HepG2 (cell line): Measurements from ENCODE around the gene NGFR. TPM values are rescaled to one million over a fixed set of nuclear protein-coding genes. Genes with fewer than 3 reads are reported as not detected.

Experiments used
- CENPX ChIP-seq: sonication (generic); formaldehyde crosslinking; IDR thresholded peaks from 2 replicates; pipeline ENCODE4 v1.9.0; 2021; ENCODE audit warnings: mild to moderate bottlenecking, missing genetic modification reagents, moderate library complexity
- EEA1 ChIP-seq: sonication (generic); formaldehyde crosslinking; IDR thresholded peaks from 2 replicates; pipeline ENCODE4 v1.5.1; 2020; ENCODE audit warnings: mild to moderate bottlenecking, missing genetic modification reagents, borderline replicate concordance
- GATAD1 ChIP-seq: IDR thresholded peaks from 2 replicates; pipeline ENCODE4 v1.6.1; 2016; ENCODE audit warnings: missing genetic modification reagents, missing compliant biosample characterization
- RBFOX2 ChIP-seq: fragments of 200-400 bp; formaldehyde crosslinking; IDR thresholded peaks from 2 replicates; pipeline ENCODE4 v1.6.1; 2017; ENCODE audit warnings: low read depth, mild to moderate bottlenecking, low read length
- ZFP1 ChIP-seq: IDR thresholded peaks from 2 replicates; pipeline ENCODE4 v1.6.1; 2016
- ZNF367 ChIP-seq: sonication (generic); formaldehyde crosslinking; IDR thresholded peaks from 2 replicates; pipeline ENCODE4 v1.4.0; 2020; ENCODE audit warnings: missing genetic modification reagents, borderline replicate concordance
- ZNF451 ChIP-seq: sonication (generic); formaldehyde crosslinking; IDR thresholded peaks from 2 replicates; pipeline ENCODE4 v1.5.0; 2020; ENCODE audit warnings: mild to moderate bottlenecking, missing genetic modification reagents
- ZNF652 ChIP-seq: IDR thresholded peaks from 2 replicates; pipeline ENCODE4 v1.6.1; 2016; ENCODE audit warnings: low read depth, borderline replicate concordance
- ZNF674 ChIP-seq: sonication (generic); formaldehyde crosslinking; IDR thresholded peaks from 2 replicates; pipeline ENCODE4 v1.5.0; 2020; ENCODE audit warnings: low read depth, mild to moderate bottlenecking, missing genetic modification reagents
- ZNF839 ChIP-seq: sonication (generic); formaldehyde crosslinking; IDR thresholded peaks from 2 replicates; pipeline ENCODE4 v1.4.0; 2020; ENCODE audit warnings: missing genetic modification reagents, mild to moderate bottlenecking, borderline replicate concordance
- polyA plus RNA-seq, 8 experiments: library from polyadenylated mRNA; depleted of rRNA in 3 of 8; stranded (reverse) in 7 of 8; unstranded in 1 of 8; fragments of >200 nt; fragmentation: Illumina TruSeq in 4 of 8; extraction: Trizol in 4 of 8; gene quantifications; 2 replicates each; pipeline versions ENCODE4 v1.2.1 to v1.2.3, GENCODE V29; 2011 to 2016; ENCODE audit warnings: low read depth in 4 of 8, missing spikeins in 1 of 8, mixed read lengths in 1 of 8; ENCODE audit not compliant: insufficient read depth in 1 of 8
- total RNA-seq, 5 experiments: library from RNA; depleted of rRNA; stranded (reverse); fragments of >200 nt; fragmentation: Illumina TruSeq; extraction: Trizol; gene quantifications; 2 replicates each; pipeline ENCODE4 v1.2.3, GENCODE V29; 2016; ENCODE audit warnings: low read depth in 1 of 5
- TF ChIP-seq, protein P1 (sequence below): IDR thresholded peaks from 2 replicates; pipeline ENCODE4 v1.6.1; 2016; ENCODE audit warnings: low read depth, borderline replicate concordance
- TF ChIP-seq, protein P2 (sequence below): sonication (generic); formaldehyde crosslinking; IDR thresholded peaks from 2 replicates; pipeline ENCODE4 v1.4.0; 2020; ENCODE audit warnings: mild to moderate bottlenecking, missing genetic modification reagents
- TF ChIP-seq, protein P3 (sequence below): sonication (generic); formaldehyde crosslinking; IDR thresholded peaks from 2 replicates; pipeline ENCODE4 v1.8.0; 2022; ENCODE audit warnings: missing genetic modification reagents, mild to moderate bottlenecking, moderate library complexity, borderline replicate concordance
- TF ChIP-seq, protein P4 (sequence below): sonication (generic); formaldehyde crosslinking; IDR thresholded peaks from 2 replicates; pipeline ENCODE4 v1.5.0; 2020; ENCODE audit warnings: mild to moderate bottlenecking, missing genetic modification reagents
- TF ChIP-seq, protein P5 (sequence below): sonication (generic); formaldehyde crosslinking; IDR thresholded peaks from 2 replicates; pipeline ENCODE4 v1.5.0; 2020; ENCODE audit warnings: mild to moderate bottlenecking, missing genetic modification reagents
- TF ChIP-seq, protein P6 (sequence below): IDR thresholded peaks from 2 replicates; pipeline ENCODE4 v1.6.1; 2018; ENCODE audit warnings: missing genetic modification reagents, mild to moderate bottlenecking, missing compliant biosample characterization

The NGFR gene
- total and polyA plus RNA-seq, 2 of the 13 experiments (the other 11 are each of a cell fraction or from before 2014, with no cell fraction given), result 1.1 to 1.8 TPM

DNA sequence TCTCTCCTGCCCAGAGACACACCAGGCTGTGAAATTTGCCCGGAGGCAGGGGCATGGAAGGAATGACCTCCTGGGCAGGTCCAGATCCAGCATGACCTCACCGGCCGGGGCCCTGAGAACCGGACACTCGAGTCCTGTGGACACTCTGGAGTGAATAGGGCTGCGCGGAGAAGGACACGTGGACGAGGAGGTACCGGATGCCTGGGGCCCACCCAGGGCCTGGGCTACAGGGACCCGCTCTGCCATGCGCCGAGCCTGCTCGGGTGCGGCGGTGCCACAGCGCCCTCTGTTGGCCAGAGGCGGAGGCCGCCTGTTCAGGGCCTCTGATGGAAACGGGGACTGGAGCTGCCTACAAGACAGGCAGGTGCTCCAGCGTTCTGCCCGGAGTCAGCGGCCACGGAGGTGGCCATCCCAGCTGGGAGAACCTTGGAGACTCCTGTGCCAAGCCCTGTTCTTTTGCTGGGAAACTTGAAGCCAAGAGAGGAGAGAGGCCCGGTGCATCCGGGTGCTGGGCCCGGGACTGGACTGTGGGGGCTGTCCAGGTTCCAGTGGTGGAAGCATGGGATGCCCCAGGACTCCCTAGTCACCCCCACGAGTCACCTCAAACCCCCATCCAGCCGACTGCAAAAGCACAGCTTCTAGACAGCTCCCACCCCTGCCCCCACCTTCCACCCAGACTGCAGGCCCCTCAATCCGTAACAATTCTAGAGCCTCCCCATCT is 61.3 kb downstream of the NGFR start (continued):
- TF ChIP-seq GATAD1 (CRISPR knock-in tag), result peak; percentile 74
- peak; percentile 77; the same call in 1 of the 2 replicates for TF ChIP-seq EEA1 (CRISPR knock-in tag)
- 0 out of 2 replicates have a peak, but pooled peaks have one; percentile 43 for TF ChIP-seq ZNF451
- TF ChIP-seq, protein P1, sequence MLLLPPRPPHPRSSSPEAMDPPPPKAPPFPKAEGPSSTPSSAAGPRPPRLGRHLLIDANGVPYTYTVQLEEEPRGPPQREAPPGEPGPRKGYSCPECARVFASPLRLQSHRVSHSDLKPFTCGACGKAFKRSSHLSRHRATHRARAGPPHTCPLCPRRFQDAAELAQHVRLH (CRISPR knock-in tag), result peak; percentile 82; the same call in 1 of the 2 replicates
- TF ChIP-seq, protein P2, sequence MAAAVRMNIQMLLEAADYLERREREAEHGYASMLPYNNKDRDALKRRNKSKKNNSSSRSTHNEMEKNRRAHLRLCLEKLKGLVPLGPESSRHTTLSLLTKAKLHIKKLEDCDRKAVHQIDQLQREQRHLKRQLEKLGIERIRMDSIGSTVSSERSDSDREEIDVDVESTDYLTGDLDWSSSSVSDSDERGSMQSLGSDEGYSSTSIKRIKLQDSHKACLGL, result peak; percentile 65; the same call in 1 of the 2 replicates
- TF ChIP-seq ZNF839, result peak; percentile 85
- TF ChIP-seq ZFP1 (CRISPR knock-in tag), result peak; percentile 77; the same call in 1 of the 2 replicates
- TF ChIP-seq RBFOX2, result no peak
- TF ChIP-seq CENPX (CRISPR knock-in tag), result no peak
- TF ChIP-seq ZNF652 (CRISPR knock-in tag), result peak; percentile 53; the same call in 1 of the 2 replicates
- TF ChIP-seq, protein P3, sequence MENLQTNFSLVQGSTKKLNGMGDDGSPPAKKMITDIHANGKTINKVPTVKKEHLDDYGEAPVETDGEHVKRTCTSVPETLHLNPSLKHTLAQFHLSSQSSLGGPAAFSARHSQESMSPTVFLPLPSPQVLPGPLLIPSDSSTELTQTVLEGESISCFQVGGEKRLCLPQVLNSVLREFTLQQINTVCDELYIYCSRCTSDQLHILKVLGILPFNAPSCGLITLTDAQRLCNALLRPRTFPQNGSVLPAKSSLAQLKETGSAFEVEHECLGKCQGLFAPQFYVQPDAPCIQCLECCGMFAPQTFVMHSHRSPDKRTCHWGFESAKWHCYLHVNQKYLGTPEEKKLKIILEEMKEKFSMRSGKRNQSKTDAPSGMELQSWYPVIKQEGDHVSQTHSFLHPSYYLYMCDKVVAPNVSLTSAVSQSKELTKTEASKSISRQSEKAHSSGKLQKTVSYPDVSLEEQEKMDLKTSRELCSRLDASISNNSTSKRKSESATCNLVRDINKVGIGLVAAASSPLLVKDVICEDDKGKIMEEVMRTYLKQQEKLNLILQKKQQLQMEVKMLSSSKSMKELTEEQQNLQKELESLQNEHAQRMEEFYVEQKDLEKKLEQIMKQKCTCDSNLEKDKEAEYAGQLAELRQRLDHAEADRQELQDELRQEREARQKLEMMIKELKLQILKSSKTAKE (CRISPR knock-in tag), result no peak
- no peak for TF ChIP-seq ZNF674 (CRISPR knock-in tag)
- TF ChIP-seq ZNF367 (CRISPR knock-in tag), result 0 out of 2 replicates have a peak, but pooled peaks have one; percentile 39
- TF ChIP-seq, protein P4, sequence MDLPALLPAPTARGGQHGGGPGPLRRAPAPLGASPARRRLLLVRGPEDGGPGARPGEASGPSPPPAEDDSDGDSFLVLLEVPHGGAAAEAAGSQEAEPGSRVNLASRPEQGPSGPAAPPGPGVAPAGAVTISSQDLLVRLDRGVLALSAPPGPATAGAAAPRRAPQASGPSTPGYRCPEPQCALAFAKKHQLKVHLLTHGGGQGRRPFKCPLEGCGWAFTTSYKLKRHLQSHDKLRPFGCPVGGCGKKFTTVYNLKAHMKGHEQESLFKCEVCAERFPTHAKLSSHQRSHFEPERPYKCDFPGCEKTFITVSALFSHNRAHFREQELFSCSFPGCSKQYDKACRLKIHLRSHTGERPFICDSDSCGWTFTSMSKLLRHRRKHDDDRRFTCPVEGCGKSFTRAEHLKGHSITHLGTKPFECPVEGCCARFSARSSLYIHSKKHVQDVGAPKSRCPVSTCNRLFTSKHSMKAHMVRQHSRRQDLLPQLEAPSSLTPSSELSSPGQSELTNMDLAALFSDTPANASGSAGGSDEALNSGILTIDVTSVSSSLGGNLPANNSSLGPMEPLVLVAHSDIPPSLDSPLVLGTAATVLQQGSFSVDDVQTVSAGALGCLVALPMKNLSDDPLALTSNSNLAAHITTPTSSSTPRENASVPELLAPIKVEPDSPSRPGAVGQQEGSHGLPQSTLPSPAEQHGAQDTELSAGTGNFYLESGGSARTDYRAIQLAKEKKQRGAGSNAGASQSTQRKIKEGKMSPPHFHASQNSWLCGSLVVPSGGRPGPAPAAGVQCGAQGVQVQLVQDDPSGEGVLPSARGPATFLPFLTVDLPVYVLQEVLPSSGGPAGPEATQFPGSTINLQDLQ, result no peak
- TF ChIP-seq, protein P5, sequence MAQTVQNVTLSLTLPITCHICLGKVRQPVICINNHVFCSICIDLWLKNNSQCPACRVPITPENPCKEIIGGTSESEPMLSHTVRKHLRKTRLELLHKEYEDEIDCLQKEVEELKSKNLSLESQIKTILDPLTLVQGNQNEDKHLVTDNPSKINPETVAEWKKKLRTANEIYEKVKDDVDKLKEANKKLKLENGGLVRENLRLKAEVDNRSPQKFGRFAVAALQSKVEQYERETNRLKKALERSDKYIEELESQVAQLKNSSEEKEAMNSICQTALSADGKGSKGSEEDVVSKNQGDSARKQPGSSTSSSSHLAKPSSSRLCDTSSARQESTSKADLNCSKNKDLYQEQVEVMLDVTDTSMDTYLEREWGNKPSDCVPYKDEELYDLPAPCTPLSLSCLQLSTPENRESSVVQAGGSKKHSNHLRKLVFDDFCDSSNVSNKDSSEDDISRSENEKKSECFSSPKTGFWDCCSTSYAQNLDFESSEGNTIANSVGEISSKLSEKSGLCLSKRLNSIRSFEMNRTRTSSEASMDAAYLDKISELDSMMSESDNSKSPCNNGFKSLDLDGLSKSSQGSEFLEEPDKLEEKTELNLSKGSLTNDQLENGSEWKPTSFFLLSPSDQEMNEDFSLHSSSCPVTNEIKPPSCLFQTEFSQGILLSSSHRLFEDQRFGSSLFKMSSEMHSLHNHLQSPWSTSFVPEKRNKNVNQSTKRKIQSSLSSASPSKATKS (CRISPR knock-in tag), result 0 out of 2 replicates have a peak, but pooled peaks have one; percentile 21
- TF ChIP-seq, protein P6, sequence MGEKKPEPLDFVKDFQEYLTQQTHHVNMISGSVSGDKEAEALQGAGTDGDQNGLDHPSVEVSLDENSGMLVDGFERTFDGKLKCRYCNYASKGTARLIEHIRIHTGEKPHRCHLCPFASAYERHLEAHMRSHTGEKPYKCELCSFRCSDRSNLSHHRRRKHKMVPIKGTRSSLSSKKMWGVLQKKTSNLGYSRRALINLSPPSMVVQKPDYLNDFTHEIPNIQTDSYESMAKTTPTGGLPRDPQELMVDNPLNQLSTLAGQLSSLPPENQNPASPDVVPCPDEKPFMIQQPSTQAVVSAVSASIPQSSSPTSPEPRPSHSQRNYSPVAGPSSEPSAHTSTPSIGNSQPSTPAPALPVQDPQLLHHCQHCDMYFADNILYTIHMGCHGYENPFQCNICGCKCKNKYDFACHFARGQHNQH (CRISPR knock-in tag), result peak; percentile 75; the same call in 1 of the 2 replicates
